Chondrocyte (in vitro differentiated cells): ENCODE results near the gene NPY2R. TPM values are rescaled to one million over a fixed set of nuclear protein-coding genes. Genes with fewer than 3 reads are reported as not detected.

Experiments
- DNase-seq: peaks from one replicate; pipeline ENCODE4 v3.0.0; 2021; ENCODE audit warnings: mixed read lengths, low spot score
- H3K27ac Mint-ChIP-seq: one replicate; pipeline ENCODE4 v1.8.0; 2021; ENCODE audit warnings: mild to moderate bottlenecking, moderate library complexity, mixed read lengths; ENCODE audit not compliant: unreplicated experiment
- H3K27me3 Mint-ChIP-seq: 2 replicates; pipeline ENCODE4 v1.8.0; 2021; ENCODE audit warnings: low read depth, mixed read lengths
- H3K36me3 Mint-ChIP-seq: 2 replicates; pipeline ENCODE4 v1.8.0; 2021; ENCODE audit warnings: low read depth, mixed read lengths
- H3K4me1 Mint-ChIP-seq: 2 replicates; pipeline ENCODE4 v1.8.0; 2021; ENCODE audit warnings: low read depth, mild to moderate bottlenecking, mixed read lengths
- H3K4me3 Mint-ChIP-seq: one replicate; pipeline ENCODE4 v1.8.0; 2021; ENCODE audit warnings: mild to moderate bottlenecking, moderate library complexity, mixed read lengths; ENCODE audit not compliant: unreplicated experiment
- H3K9me3 Mint-ChIP-seq: 2 replicates; pipeline ENCODE4 v1.8.0; 2021; ENCODE audit warnings: low read depth, mixed read lengths
- total RNA-seq: library from RNA; stranded (reverse); gene quantifications from 3 replicates; pipeline ENCODE4 v1.2.1, GENCODE V29; 2021
- TF ChIP-seq, protein P1 (sequence below): fragments of 200-600 bp; sonication (generic); IDR thresholded peaks from 2 replicates; pipeline ENCODE4 v1.5.0; 2021; ENCODE audit warnings: antibody characterized with exemption, mild to moderate bottlenecking, moderate library complexity

Gene NPY2R
- total RNA-seq, 1 donor from 2014 or later: not detected

DNA sequence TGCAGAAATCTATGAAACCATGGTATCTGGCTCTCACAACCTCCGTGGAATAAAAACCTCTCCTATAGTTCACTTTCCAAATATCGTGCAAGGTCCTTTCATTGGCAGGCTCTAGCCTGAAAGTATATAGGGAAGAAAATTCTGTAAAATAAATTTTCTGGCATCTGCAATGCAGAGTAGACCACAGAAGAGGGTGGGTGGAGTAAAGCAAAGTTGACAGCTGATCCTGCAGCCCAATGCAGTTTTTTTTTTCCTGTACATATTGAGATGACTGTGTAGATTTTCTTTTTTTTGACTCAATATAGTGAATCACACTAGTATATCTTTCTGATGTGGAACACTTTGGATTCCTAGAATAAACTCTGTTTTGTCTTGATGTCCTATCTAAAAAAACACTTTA, 56.7 kb downstream of the NPY2R start:
- Mint-ChIP-seq H3K36me3 (no peaks in the 10 kb centered on the region), H3K4me1 (no peaks in the 10 kb centered on the region), H3K27ac (no peak overlapping the region), H3K4me3 (no peak overlapping the region), H3K9me3 (no peaks in the 10 kb centered on the region), H3K27me3 (peaks cover 15% of the 10 kb centered on the region)
- TF ChIP-seq, protein P1, sequence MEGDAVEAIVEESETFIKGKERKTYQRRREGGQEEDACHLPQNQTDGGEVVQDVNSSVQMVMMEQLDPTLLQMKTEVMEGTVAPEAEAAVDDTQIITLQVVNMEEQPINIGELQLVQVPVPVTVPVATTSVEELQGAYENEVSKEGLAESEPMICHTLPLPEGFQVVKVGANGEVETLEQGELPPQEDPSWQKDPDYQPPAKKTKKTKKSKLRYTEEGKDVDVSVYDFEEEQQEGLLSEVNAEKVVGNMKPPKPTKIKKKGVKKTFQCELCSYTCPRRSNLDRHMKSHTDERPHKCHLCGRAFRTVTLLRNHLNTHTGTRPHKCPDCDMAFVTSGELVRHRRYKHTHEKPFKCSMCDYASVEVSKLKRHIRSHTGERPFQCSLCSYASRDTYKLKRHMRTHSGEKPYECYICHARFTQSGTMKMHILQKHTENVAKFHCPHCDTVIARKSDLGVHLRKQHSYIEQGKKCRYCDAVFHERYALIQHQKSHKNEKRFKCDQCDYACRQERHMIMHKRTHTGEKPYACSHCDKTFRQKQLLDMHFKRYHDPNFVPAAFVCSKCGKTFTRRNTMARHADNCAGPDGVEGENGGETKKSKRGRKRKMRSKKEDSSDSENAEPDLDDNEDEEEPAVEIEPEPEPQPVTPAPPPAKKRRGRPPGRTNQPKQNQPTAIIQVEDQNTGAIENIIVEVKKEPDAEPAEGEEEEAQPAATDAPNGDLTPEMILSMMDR: no peak
- DNase-seq: no peak

Other genes with a start within 250 kb of the NPY2R start
- 13.6 to 24.5 TPM (median 14.0 TPM) in 3 replicates for gene MAP9, start 168.3 kb downstream of the NPY2R start, total RNA-seq